ENCODE data around the gene C9orf85. TPM values are rescaled to one million over a fixed set of nuclear protein-coding genes. Genes with fewer than 3 reads are reported as not detected.

Gene C9orf85
- total RNA-seq, 1 experiment from 2014 or later: 14.4 TPM

DNA sequence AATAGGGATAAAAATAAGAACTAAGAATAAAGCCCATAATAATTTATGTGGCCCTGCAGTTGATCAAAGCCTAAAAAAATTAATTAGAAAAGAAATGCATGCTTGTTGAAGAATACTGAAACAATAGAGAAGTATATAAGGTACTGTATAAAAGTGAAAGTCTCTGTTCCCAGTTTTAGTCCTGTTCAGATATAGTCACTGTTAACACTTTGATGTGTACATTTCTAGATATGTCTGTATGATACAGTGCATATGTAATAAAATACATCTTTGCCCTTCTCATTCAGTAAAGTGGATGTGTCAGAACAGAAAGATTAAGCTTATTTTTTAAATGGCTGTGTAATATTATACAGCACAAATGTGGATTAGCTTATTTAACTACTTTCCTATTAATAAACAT is 4.1 kb downstream of the C9orf85 start:
- no peak overlapping the region for H2BK12ac ChIP-seq (ENCODE audit: insufficient read length, low read depth, low read length)
- no peaks in the 10 kb centered on the region for H3K27me3 ChIP-seq (ENCODE audit: insufficient read depth, low read length)
- Mint-ChIP-seq H3K36me3 (ENCODE audit: insufficient read depth in 1 of 3, low read depth in 3 of 3) (peaks cover 26 to 32% (median 30%) of the 10 kb centered on the region in 3 experiments), H3K27me3 (ENCODE audit: low read depth) (no peaks in the 10 kb centered on the region), H3K4me1 (peaks cover 42 to 49% of the 10 kb centered on the region in 2 experiments), H3K27ac (no peak overlapping the region), H3K9me3 (peaks cover 24 to 29% of the 10 kb centered on the region in 2 experiments), H3K4me3 (no peak overlapping the region)
- no peak overlapping the region for H3K27ac ChIP-seq (ENCODE audit: insufficient read length, low read depth, low read length)
- no peak overlapping the region for H3T11ph ChIP-seq (ENCODE audit: low read length)
- H4K20me1 ChIP-seq (ENCODE audit: control insufficient read depth, insufficient read depth, insufficient read length): no peaks in the 10 kb centered on the region
- no peak overlapping the region for H2AK5ac ChIP-seq (ENCODE audit: insufficient read length, low read length)
- H2AFZ ChIP-seq (ENCODE audit: low read length): no peak overlapping the region
- no peak overlapping the region for H2BK15ac ChIP-seq (ENCODE audit: low read depth, low read length)
- no peak for DNase-seq
- H2BK20ac ChIP-seq (ENCODE audit: low read depth, low read length, poor library complexity, severe bottlenecking): no peak overlapping the region
- H3K4me1 ChIP-seq (ENCODE audit: insufficient read depth, low read length): peaks cover 2% of the 10 kb centered on the region; the same call in 1 of the 2 replicates
- no peak overlapping the region for H3K56ac ChIP-seq (ENCODE audit: insufficient read length, low read depth, low read length)
- no peak overlapping the region for H3K14ac ChIP-seq (ENCODE audit: insufficient read depth, low read length)
- no peak overlapping the region for H4K5ac ChIP-seq (ENCODE audit: insufficient read length, low read depth, low read length)
- no peak overlapping the region for H3K4me2 ChIP-seq (ENCODE audit: insufficient read depth, insufficient read length, low read length)
- TF ChIP-seq, protein P1, sequence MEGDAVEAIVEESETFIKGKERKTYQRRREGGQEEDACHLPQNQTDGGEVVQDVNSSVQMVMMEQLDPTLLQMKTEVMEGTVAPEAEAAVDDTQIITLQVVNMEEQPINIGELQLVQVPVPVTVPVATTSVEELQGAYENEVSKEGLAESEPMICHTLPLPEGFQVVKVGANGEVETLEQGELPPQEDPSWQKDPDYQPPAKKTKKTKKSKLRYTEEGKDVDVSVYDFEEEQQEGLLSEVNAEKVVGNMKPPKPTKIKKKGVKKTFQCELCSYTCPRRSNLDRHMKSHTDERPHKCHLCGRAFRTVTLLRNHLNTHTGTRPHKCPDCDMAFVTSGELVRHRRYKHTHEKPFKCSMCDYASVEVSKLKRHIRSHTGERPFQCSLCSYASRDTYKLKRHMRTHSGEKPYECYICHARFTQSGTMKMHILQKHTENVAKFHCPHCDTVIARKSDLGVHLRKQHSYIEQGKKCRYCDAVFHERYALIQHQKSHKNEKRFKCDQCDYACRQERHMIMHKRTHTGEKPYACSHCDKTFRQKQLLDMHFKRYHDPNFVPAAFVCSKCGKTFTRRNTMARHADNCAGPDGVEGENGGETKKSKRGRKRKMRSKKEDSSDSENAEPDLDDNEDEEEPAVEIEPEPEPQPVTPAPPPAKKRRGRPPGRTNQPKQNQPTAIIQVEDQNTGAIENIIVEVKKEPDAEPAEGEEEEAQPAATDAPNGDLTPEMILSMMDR (conservative IDR thresholded peaks at IDR 0.05): no peak
- peaks cover 41% of the 10 kb centered on the region; the same call in 1 of the 2 replicates for H3K79me2 ChIP-seq (ENCODE audit: insufficient read depth, low read length)
- no peak overlapping the region for H2BK5ac ChIP-seq (ENCODE audit: insufficient read length, low read length)
- H3K23me2 ChIP-seq (ENCODE audit: insufficient read length, low read depth, low read length, poor library complexity, severe bottlenecking): peaks cover 9% of the 10 kb centered on the region
- no peak overlapping the region for H3K18ac ChIP-seq (ENCODE audit: insufficient read length, low read depth, low read length)
- H3K23ac ChIP-seq (ENCODE audit: insufficient read length, low read depth, low read length): no peak overlapping the region
- no peak overlapping the region for H2BK120ac ChIP-seq (ENCODE audit: low read depth, low read length, poor library complexity, severe bottlenecking)
- H3K4ac ChIP-seq (ENCODE audit: low read depth, low read length): no peak overlapping the region
- H4K8ac ChIP-seq (replicated peaks; ENCODE audit: insufficient read length, low read depth, low read length): no peak overlapping the region
- peaks cover 11% of the 10 kb centered on the region for H3K9me3 ChIP-seq (ENCODE audit: control insufficient read depth, low read depth, low read length)
- no peaks in the 10 kb centered on the region for H3K79me1 ChIP-seq (ENCODE audit: insufficient read depth, low read depth, low read length, poor library complexity, severe bottlenecking)
- H4K91ac ChIP-seq (ENCODE audit: insufficient read length, low read depth, low read length): no peak overlapping the region
- no peak overlapping the region for H3K9ac ChIP-seq (ENCODE audit: extremely low read depth, insufficient read length, low read length)

All from H9 (cell line).